ENCODE data around the gene MGMT.

The MGMT gene

DNA sequence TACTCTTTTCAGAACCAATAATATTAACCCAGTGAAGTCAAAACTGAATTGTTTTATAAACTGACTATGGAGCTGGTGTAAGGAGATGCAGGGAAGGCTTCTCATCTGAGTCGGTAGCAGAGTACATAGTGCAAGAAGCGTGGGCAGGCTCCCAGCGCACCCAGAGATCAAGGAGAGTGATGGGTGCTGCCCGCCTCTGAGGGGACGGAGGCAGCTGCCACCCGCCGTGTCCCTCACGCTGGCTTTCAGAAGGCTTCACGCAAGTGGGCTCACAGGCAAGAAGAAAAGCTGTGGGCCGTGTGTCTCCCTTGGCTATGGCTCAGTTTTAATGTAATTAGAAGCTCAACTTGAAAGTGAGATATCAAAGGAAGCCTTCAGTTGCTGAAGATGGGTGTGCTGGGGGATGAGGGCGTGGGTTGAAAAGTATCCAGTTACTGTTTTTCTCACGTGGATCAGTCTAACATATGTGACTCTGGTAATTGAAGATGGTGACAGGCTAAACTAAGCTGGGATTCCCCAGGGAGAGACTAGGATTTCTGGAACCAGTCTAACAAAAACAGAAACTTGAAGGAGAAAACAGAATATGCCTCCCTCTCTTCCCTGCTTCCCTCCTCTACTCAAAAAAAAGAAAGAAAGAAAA is 159.9 kb downstream of the MGMT start:
- H3K4me3 ChIP-seq (ENCODE audit: low read depth, low read length), result no peak overlapping the region
- in situ Hi-C loops (cut with HindIII; ENCODE audit: low sequenced_read_pairs), result no loop called here
- DNase-seq (ENCODE audit: low read depth), result no peak
- TF ChIP-seq CTCF (IDR thresholded peaks at IDR 0.05; ENCODE audit: low read depth, low read length, missing control alignments), result no peak

- no peak overlapping the region for H3K4me3 ChIP-seq (ENCODE audit: low read depth, low read length)
- DNase-seq (ENCODE audit: low read depth), result no peak
- TF ChIP-seq CTCF (IDR thresholded peaks at IDR 0.05; ENCODE audit: low read depth, low read length, missing control alignments), result no peak
- in situ Hi-C loops (cut with HindIII; ENCODE audit: low sequenced_read_pairs), result no loop called here
These were observed 160.4 kb downstream of the MGMT start for GRCh38 chr10:129627442-129627841.

- H3K4me3 ChIP-seq (ENCODE audit: low read depth, low read length), result no peak overlapping the region
- DNase-seq (ENCODE audit: low read depth), result no peak
- TF ChIP-seq CTCF (IDR thresholded peaks at IDR 0.05; ENCODE audit: low read depth, low read length, missing control alignments), result no peak
- in situ Hi-C loops (cut with HindIII; ENCODE audit: low sequenced_read_pairs), result no loop called here
These were observed 161.8 kb downstream of the MGMT start for GRCh38 chr10:129628823-129629222.

GRCh38 chr10:129629911-129630310 is 162.9 kb downstream of the MGMT start:
- no peak overlapping the region for H3K4me3 ChIP-seq (ENCODE audit: low read depth, low read length)
- DNase-seq (ENCODE audit: low read depth), result no peak
- TF ChIP-seq CTCF (IDR thresholded peaks at IDR 0.05; ENCODE audit: low read depth, low read length, missing control alignments), result no peak
- in situ Hi-C loops (cut with HindIII; ENCODE audit: low sequenced_read_pairs), result no loop called here

DNA sequence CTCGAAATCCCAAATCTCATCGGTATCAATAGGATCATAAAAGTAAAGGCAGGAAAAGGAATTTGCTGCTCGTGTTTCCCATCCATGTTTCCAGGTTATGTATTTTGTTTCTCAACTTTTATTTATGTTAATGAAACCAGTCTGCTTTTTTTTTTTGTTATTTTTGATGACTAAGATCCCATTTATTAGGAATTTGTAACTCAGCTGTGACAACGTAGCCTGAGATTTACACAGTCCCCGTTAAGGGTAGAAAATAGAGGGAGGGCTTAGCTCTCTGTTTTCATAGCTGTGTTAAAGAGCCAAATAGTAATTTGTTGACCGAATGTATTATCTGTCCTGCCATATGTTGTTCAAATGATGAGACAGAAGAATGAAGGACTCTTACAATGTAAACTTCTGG is 164.0 kb downstream of the MGMT start:
- no peak for TF ChIP-seq CTCF (IDR thresholded peaks at IDR 0.05; ENCODE audit: low read depth, low read length, missing control alignments)
- in situ Hi-C loops (cut with HindIII; ENCODE audit: low sequenced_read_pairs), result no loop called here
- no peak for DNase-seq (ENCODE audit: low read depth)
- no peak overlapping the region for H3K4me3 ChIP-seq (ENCODE audit: low read depth, low read length)

DNA sequence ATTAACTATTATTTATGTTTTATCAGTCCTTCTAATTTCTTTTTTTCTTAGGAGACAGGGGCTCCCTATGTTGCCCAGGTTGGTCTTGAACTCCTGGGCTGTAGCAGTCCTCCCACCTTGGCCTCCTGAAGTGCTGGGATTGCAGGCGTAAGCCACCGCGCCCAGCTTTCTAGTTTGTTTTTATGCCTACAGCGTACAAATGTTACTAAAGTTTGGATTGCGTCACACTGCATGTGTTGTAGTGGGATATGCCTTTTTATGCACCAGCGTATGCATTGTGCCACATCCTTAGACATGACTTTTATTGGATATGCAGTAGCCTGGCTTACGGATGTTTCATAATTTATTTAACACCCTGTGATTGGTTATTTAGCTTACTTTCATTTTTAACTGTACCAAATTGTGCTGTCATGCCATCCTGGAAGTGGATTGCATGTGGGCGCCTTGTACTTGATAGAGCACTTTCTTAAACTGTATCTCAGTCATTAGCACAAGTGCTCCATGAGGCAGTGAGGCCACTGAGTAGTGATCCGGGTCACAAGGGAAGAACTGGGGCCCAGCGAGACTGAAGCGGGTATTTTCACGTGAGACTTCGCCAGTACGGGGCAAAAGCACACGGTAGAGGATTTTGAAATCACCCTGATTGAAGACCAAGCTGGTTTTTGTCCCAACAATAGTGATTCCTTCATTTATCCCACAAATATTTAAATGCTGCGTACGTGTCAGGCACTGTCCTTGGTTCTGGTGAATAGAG is 165.0 kb downstream of the MGMT start:
- in situ Hi-C loops (cut with HindIII; ENCODE audit: low sequenced_read_pairs), result no loop called here
- H3K4me3 ChIP-seq (ENCODE audit: low read depth, low read length), result no peak overlapping the region

More for the DNA sequence above, 165.0 kb downstream of the MGMT start:
- TF ChIP-seq CTCF (IDR thresholded peaks at IDR 0.05; ENCODE audit: low read depth, low read length, missing control alignments), result no peak
- DNase-seq (ENCODE audit: low read depth), result no peak
